H1 (cell line): ENCODE measurements around the gene IL9R. TPM values are rescaled to one million over a fixed set of nuclear protein-coding genes. Genes with fewer than 3 reads are reported as not detected.
A peak's percentile ranks its signal among the peaks of the same experiment; 100 is the strongest.
"Not testable (repeated sequence)": the region's sequence is repeated elsewhere in the genome, so short reads cannot be mapped to it uniquely, and the experiment has no call there.

Experiments used
- CTCF ChIA-PET: fragments of 300-600 bp; sonication (Branson Sonifier 250); formaldehyde crosslinking; loops from one replicate; lab custom pipeline; 2021; ENCODE audit not compliant: partially characterized antibody; lab: Charles Lee
- POLR2A ChIA-PET: fragments of 300-600 bp; sonication (Branson Sonifier 250); formaldehyde crosslinking; loops from one replicate; lab custom pipeline; 2021; ENCODE audit warnings: inconsistent platforms; ENCODE audit not compliant: partially characterized antibody; lab: Charles Lee
- DNase-seq, 2 experiments: peaks; one replicate each; pipeline versions ENCODE4 v3.0.0 to v3.0.0-alpha.2; 2010 to 2022; ENCODE audit warnings: low spot score in 2 of 2, low read depth in 1 of 2, mixed read lengths in 1 of 2
- FAIRE-seq: peaks from 2 replicates; lab custom pipeline; 2011; peaks lifted over from hg19 to GRCh38; lab: Jason Lieb, UNC
- H2AFZ ChIP-seq: 2 replicates; pipeline ENCODE4 v1.8.1; 2012; ENCODE audit warnings: low read length, inconsistent platforms
- H2AK5ac ChIP-seq: 2 replicates; pipeline ENCODE4 v1.6.1; 2013; ENCODE audit warnings: low read depth, low read length
- H2BK120ac ChIP-seq: replicated peaks from 2 replicates; pipeline ENCODE3; 2013; ENCODE audit warnings: low read depth, low read length, inconsistent platforms
- H2BK12ac ChIP-seq: 2 replicates; pipeline ENCODE4 v1.6.1; 2013; ENCODE audit warnings: low read depth, low read length
- H2BK15ac ChIP-seq: 2 replicates; pipeline ENCODE4 v1.6.1; 2013; ENCODE audit warnings: low read length
- H2BK20ac ChIP-seq: 2 replicates; pipeline ENCODE4 v1.6.1; 2013; ENCODE audit warnings: low read length
- H2BK5ac ChIP-seq: 2 replicates; pipeline ENCODE4 v1.6.1; 2013; ENCODE audit warnings: low read depth, low read length
- H3K14ac ChIP-seq: 2 replicates; pipeline ENCODE4 v1.6.1; 2013; ENCODE audit warnings: inconsistent platforms; ENCODE audit not compliant: insufficient read length
- H3K18ac ChIP-seq: 2 replicates; pipeline ENCODE4 v1.6.1; 2013; ENCODE audit warnings: low read length; ENCODE audit errors: extremely low read depth
- H3K23ac ChIP-seq: 2 replicates; pipeline ENCODE4 v1.6.1; 2013; ENCODE audit warnings: inconsistent platforms; ENCODE audit not compliant: insufficient read length
- H3K23me2 ChIP-seq: 2 replicates; pipeline ENCODE4 v1.6.1; 2013; ENCODE audit warnings: low read depth, low read length
- H3K27ac ChIP-seq: 2 replicates; pipeline ENCODE4 v1.6.1; 2011; ENCODE audit warnings: low read depth, low read length, inconsistent platforms
- H3K27me3 ChIP-seq, 4 experiments: replicated peaks in 1 of 4; 1 replicate in 1 of 4; 2 replicates in 3 of 4; pipeline versions ENCODE4 v1.6.1 to v1.8.1; 2011 to 2013; ENCODE audit warnings: low read length in 3 of 4, mild to moderate bottlenecking in 3 of 4, inconsistent platforms in 2 of 4, mixed read lengths in 2 of 4, moderate library complexity in 1 of 4; ENCODE audit not compliant: control insufficient read depth in 3 of 4, insufficient read depth in 3 of 4; ENCODE audit errors: extremely low read depth in 1 of 4
- H3K36me3 ChIP-seq, 4 experiments: 2 replicates each; pipeline versions ENCODE4 v1.6.1 to v1.8.1; 2011 to 2013; ENCODE audit warnings: mild to moderate bottlenecking in 4 of 4, low read length in 3 of 4, moderate library complexity in 2 of 4, control low read depth in 1 of 4, inconsistent platforms in 1 of 4; ENCODE audit not compliant: insufficient read depth in 4 of 4, control insufficient read depth in 2 of 4
- H3K4ac ChIP-seq: replicated peaks from 2 replicates; pipeline ENCODE3; 2013; ENCODE audit warnings: low read length, low read depth, mixed read lengths, inconsistent platforms; ENCODE audit not compliant: insufficient read length
- H3K4me1 ChIP-seq, 4 experiments: replicated peaks in 1 of 4; 1 replicate in 1 of 4; 2 replicates in 3 of 4; pipeline versions ENCODE4 v1.6.1 to v1.8.1; 2011 to 2013; ENCODE audit warnings: low read length in 3 of 4, inconsistent platforms in 2 of 4, mixed read lengths in 1 of 4; ENCODE audit not compliant: insufficient read depth in 4 of 4, control insufficient read depth in 3 of 4
- H3K4me2 ChIP-seq, 2 experiments: 2 replicates each; pipeline versions ENCODE4 v1.6.1 to v1.8.1; 2011 to 2013; ENCODE audit warnings: low read depth in 2 of 2, low read length in 2 of 2, control low read depth in 1 of 2, inconsistent platforms in 1 of 2, mild to moderate bottlenecking in 1 of 2; ENCODE audit not compliant: insufficient read depth in 1 of 2
- H3K4me3 ChIP-seq, 4 experiments: fragments of 200-600, 300-600 bp in 1 of 4; sonication (generic), shearing (Covaris generic), sonication (Bioruptor Twin) in 1 of 4; 2 replicates each; pipeline versions ENCODE4 v1.5.1 to v1.8.1; 2011 to 2016; ENCODE audit warnings: low read length in 4 of 4, low read depth in 3 of 4, control low read depth in 2 of 4, inconsistent platforms in 2 of 4, mild to moderate bottlenecking in 2 of 4, mixed read lengths in 1 of 4, moderate library complexity in 1 of 4; ENCODE audit not compliant: insufficient read depth in 2 of 4; ENCODE audit errors: extremely low read depth in 1 of 4
- H3K56ac ChIP-seq: replicated peaks from 2 replicates; pipeline ENCODE3; 2013; ENCODE audit warnings: low read depth, mild to moderate bottlenecking, mixed read lengths, low read length, inconsistent platforms; ENCODE audit not compliant: insufficient read length
- H3K79me1 ChIP-seq: 2 replicates; pipeline ENCODE4 v1.6.1; 2013; ENCODE audit warnings: low read depth, low read length, control low read depth
- H3K79me2 ChIP-seq, 2 experiments: 2 replicates each; pipeline versions ENCODE4 v1.6.1 to v1.8.1; 2012 to 2013; ENCODE audit warnings: low read length in 2 of 2, mild to moderate bottlenecking in 2 of 2, inconsistent platforms in 1 of 2; ENCODE audit not compliant: insufficient read depth in 2 of 2, control insufficient read depth in 1 of 2
- H3K9ac ChIP-seq, 4 experiments: replicated peaks in 1 of 4; 1 replicate in 1 of 4; 2 replicates in 3 of 4; pipeline versions ENCODE4 v1.6.1 to v1.8.1; 2011 to 2013; ENCODE audit warnings: low read depth in 3 of 4, low read length in 3 of 4, control low read depth in 2 of 4, mild to moderate bottlenecking in 2 of 4, moderate library complexity in 2 of 4, inconsistent platforms in 1 of 4; ENCODE audit errors: extremely low read depth in 1 of 4
- H3K9me3 ChIP-seq, 2 experiments: 2 replicates each; pipeline versions ENCODE4 v1.6.1 to v1.8.1; 2012 to 2013; ENCODE audit warnings: mild to moderate bottlenecking in 2 of 2, moderate library complexity in 2 of 2, control low read depth in 1 of 2, inconsistent platforms in 1 of 2, low read depth in 1 of 2, low read length in 1 of 2, mixed read lengths in 1 of 2; ENCODE audit not compliant: insufficient read depth in 2 of 2
- H4K20me1 ChIP-seq, 2 experiments: replicated peaks in 1 of 2; 2 replicates each; pipeline versions ENCODE3 to v1.8.1; 2011 to 2013; ENCODE audit warnings: inconsistent platforms in 2 of 2, low read length in 2 of 2, mild to moderate bottlenecking in 1 of 2; ENCODE audit not compliant: insufficient read depth in 2 of 2, control insufficient read depth in 1 of 2
- H4K5ac ChIP-seq: 2 replicates; pipeline ENCODE4 v1.6.1; 2013; ENCODE audit warnings: low read length, low read depth, mixed read lengths, inconsistent platforms; ENCODE audit not compliant: insufficient read length
- H4K8ac ChIP-seq: 2 replicates; pipeline ENCODE4 v1.8.0; 2013; ENCODE audit warnings: mild to moderate bottlenecking, moderate library complexity, low read length, inconsistent platforms; ENCODE audit not compliant: insufficient read depth; ENCODE audit errors: extremely low read depth
- H4K91ac ChIP-seq: replicated peaks from 2 replicates; pipeline ENCODE3; 2013; ENCODE audit warnings: low read length, mixed read lengths, inconsistent platforms; ENCODE audit not compliant: insufficient read length
- polyA plus RNA-seq, 7 experiments: library from polyadenylated mRNA; depleted of rRNA in 3 of 7; stranded (reverse) in 5 of 7; unstranded in 2 of 7; fragments of >200 nt in 5 of 7; fragments of 200-250 nt in 2 of 7; gene quantifications; 1 replicate in 5 of 7; 2 replicates in 1 of 7; 4 replicates in 1 of 7; pipeline versions ENCODE4 v1.2.1 to v1.2.3, GENCODE V29; 2011 to 2013; ENCODE audit warnings: missing spikeins in 2 of 7, mixed read lengths in 2 of 7
- total RNA-seq: library from RNA; stranded (reverse); fragmentation: NEBNext Ultra II Directional; extraction: Animal tissue kit (Norgen Biotek cat#: 25700); gene quantifications from 2 replicates; pipeline ENCODE4 v1.2.1, GENCODE V29; 2021

IL9R gene
- total and polyA plus RNA-seq, 2 of the 8 experiments (the other 6 are each of a cell fraction or from before 2014, with no cell fraction given), result 0.14 to 0.28 TPM

GRCh38 chrX:156030474-156030873 lies 33.0 kb downstream of the IL9R start:
- FAIRE-seq, result peak; percentile 95
- peak in 1 of 2 experiments; percentile 58 for DNase-seq

More at GRCh38 chrX:156030474-156030873, 33.0 kb downstream of the IL9R start:
- H4K20me1 ChIP-seq, H2BK12ac ChIP-seq, H3K4ac ChIP-seq, H3K23me2 ChIP-seq, H3K14ac ChIP-seq, H3K79me2 ChIP-seq, H3K9me3 ChIP-seq, H2BK120ac ChIP-seq, H2AFZ ChIP-seq, H3K27ac ChIP-seq, CTCF ChIA-PET, H3K18ac ChIP-seq, H3K23ac ChIP-seq, H3K4me2 ChIP-seq, POLR2A ChIA-PET, H3K9ac ChIP-seq, H3K56ac ChIP-seq, H3K36me3 ChIP-seq, H3K27me3 ChIP-seq, H2BK15ac ChIP-seq, H2AK5ac ChIP-seq, H4K91ac ChIP-seq, H2BK20ac ChIP-seq, H4K8ac ChIP-seq, H4K5ac ChIP-seq, H3K4me3 ChIP-seq, H3K4me1 ChIP-seq, H3K79me1 ChIP-seq, H2BK5ac ChIP-seq: not testable (repeated sequence)

Other genes starting within 250 kb of the IL9R start
- gene VAMP7, start 116.4 kb upstream of the IL9R start, total RNA-seq, result 20.4 and 22.1 TPM in 2 replicates
- 8.4 and 14.2 TPM in 2 replicates for gene VAMP7, start 116.4 kb upstream of the IL9R start, polyA plus RNA-seq (2011; rRNA removed)